A549 treated with AZD9567 at 1 μM for 4 hours (cell line): ENCODE results near the gene RTCA. TPM values are rescaled to one million over a fixed set of nuclear protein-coding genes. Genes with fewer than 3 reads are reported as not detected.

Experiments used
- total RNA-seq: library from RNA; stranded (reverse); fragments of 200-300 nt; extraction: Qiagen RNA extraction; gene quantifications from 5 replicates; pipeline ENCODE4 v1.2.3, GENCODE V29; 2022; ENCODE audit not compliant: insufficient read depth

RTCA gene
- 18.7 to 22.5 TPM (median 22.0 TPM) in 5 replicates for total RNA-seq

GRCh38 chr1:100265931-100266740 is at the start of gene RTCA:
TSS of gene RTCA (plus strand) at chr1:100266216. CDS start at chr1:100266376, 160 bp downstream.

GRCh38 chr1:100249537-100250257 is 16.3 kb upstream of the RTCA start, which contains the start of gene DBT:
TSS of gene DBT (minus strand) at chr1:100249834. CDS start at chr1:100249820, 14 bp downstream.

Other genes starting within 250 kb of the RTCA start
- gene SASS6, start 133.3 kb upstream of the RTCA start, total RNA-seq, result 2.8 to 4.6 TPM (median 3.8 TPM) in 5 replicates
- gene TRMT13, start 133.1 kb upstream of the RTCA start, total RNA-seq, result 4.0 to 7.1 TPM (median 5.9 TPM) in 5 replicates
- gene LRRC39, start 88.0 kb upstream of the RTCA start, total RNA-seq, result 0.09 to 0.16 TPM (median 0.13 TPM) in 4 of 5 replicates, not detected in the other
- gene DBT, start 16.4 kb upstream of the RTCA start, total RNA-seq, result 2.8 to 9.3 TPM (median 3.9 TPM) in 5 replicates
- 1.8 to 2.9 TPM (median 2.5 TPM) in 5 replicates for gene CDC14A, start 86.3 kb downstream of the RTCA start, total RNA-seq